ENCODE measurements around the gene GP1BA. TPM values are rescaled to one million over a fixed set of nuclear protein-coding genes. Genes with fewer than 3 reads are reported as not detected.

Gene GP1BA
- total RNA-seq, 4 donors from 2014 or later = not detected

DNA sequence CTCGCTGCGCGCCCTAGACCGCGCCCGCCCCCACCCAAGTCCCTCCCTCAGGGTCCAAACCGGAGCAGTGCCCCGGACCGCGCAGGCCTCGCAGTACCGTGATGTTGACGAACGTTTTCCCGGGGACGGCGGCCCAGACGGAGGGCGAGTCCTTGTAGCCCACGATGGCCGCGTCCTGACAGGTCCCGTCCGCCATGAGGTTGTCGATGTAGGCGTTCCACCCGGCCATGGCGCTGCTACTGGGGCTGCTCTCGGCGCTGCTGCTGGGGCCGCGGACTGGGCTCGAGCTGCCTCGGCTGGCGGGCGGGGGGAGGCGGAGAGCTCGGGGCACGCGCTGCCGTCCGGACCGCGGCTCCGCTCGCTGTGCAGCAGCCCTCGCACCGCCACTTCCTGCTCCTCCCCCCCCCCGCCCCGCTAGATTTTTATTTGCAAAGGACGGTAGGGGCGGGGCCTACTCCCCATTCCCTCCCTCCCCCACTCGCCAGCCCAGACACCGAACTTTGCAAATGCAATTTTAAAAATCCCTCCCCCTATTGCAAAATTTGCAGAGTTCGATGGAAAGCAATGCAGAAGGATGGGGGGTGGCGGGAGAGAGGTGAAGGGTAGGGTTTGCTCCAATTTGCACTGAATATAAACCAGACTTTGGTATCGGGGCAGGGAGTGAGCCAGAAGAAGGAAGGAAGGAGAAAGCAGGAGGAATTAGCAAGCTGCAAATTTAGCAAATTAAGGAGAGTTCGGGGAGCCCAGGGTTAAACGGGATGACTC is 16.3 kb downstream of the GP1BA start, which contains the start of gene PFN1:
TSS of gene PFN1 (minus strand) at position 365 of the 765 bp plus-strand sequence. CDS start at position 229, 136 bp downstream.
- Histone ChIP-seq H3K27me3 (no peaks in the 10 kb centered on the region), H3K4me3 (peak within 1 kb of the TSS; percentile 85), H3K9me3 (no peaks in the 10 kb centered on the region), H3K27ac (peak within 1 kb of the TSS; percentile 98), H3K36me3 (peaks cover 15% of the 10 kb centered on the region), H3K4me1 (peaks cover 60% of the 10 kb centered on the region)
- 0% methylated on average over 6 of the region's 59 CpGs for WGBS
- DNase-seq (ENCODE audit: low spot score in 2 of 2) = peak; percentile 95 to 98
- TF ChIP-seq CTCF (IDR thresholded peaks at IDR 0.05) = no peak
- peak in 1 of 2 donors; percentile 82 for TF ChIP-seq POLR2A (IDR thresholded peaks at IDR 0.05)

DNA sequence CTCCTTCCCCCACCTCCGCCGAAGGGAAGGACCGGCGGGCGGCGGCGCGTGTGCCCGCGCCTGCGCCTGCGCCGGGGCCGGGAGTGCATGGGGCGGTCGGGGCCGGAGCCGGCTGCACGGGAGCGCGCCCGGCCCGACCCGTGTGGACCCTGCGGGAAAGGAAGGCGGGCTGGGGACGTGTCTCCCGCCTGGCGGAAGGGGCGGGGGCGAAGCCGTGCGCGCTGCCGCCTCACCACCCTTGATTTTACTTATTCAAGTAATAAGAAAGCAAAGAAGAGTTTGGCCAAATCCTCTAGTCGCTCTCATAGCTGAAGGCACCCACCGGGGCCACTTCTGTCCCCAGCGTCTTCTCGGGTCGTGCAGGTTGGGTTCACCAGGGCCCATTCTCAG is 16.8 kb downstream of the GP1BA start:
- Histone ChIP-seq H3K27ac (peak overlapping the region; percentile 98), H3K36me3 (peaks cover 10% of the 10 kb centered on the region), H3K4me3 (peak overlapping the region; percentile 85), H3K4me1 (peaks cover 61% of the 10 kb centered on the region), H3K9me3 (no peaks in the 10 kb centered on the region), H3K27me3 (no peaks in the 10 kb centered on the region)
- TF ChIP-seq EP300 (IDR thresholded peaks at IDR 0.05) (no peak), POLR2A (IDR thresholded peaks at IDR 0.05) (no peak), POLR2AphosphoS5 (IDR thresholded peaks at IDR 0.05) (no peak), CTCF (IDR thresholded peaks at IDR 0.05) (no peak)
- DNase-seq (ENCODE audit: low spot score in 2 of 2) = peak; percentile 85
- 1% methylated on average over 38 of the region's 40 CpGs for WGBS

DNA sequence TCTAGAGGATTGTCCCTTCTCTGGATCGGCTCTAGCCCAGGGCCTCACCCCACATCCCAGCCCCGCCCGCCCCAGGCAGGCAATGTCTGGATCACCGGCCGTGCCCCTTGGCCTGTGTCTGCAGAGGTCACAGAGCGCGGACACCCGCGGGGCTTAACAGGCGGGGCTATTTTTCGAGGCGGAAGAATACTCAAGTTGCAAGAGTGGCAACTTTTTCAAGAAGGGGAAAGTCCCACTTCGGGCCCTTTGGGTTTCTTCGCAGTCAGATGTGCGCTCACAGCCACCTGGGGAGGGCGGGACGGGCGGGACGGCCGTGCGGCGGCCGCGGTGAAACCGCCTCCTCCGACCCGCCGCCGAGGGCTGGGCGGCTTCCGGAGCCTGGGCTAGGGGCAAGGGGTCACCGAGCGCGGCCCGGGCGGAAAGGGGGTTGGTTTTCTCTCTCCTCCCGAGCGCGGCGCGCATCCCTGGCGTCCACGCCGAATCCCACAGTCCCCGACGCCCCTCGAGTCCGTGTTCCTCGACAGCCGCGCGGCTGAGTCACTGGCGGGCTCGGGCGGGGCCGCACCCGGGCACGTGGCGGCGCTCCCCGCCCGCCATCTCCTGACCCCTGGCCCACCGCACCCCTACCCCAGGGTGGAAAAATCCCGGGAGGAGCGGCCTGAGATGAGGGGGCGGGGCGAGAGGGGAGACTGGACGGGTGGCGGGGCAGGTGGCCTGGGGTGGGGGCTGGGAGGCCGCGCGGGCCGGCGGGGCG is 17.4 kb downstream of the GP1BA start:
- Histone ChIP-seq H3K27ac (peak overlapping the region; percentile 98), H3K9me3 (no peaks in the 10 kb centered on the region), H3K27me3 (no peaks in the 10 kb centered on the region), H3K4me3 (peak overlapping the region; percentile 85), H3K4me1 (peaks cover 55% of the 10 kb centered on the region), H3K36me3 (peaks cover 5% of the 10 kb centered on the region)
- TF ChIP-seq POLR2A (IDR thresholded peaks at IDR 0.05) (no peak), CTCF (IDR thresholded peaks at IDR 0.05) (no peak), POLR2AphosphoS5 (IDR thresholded peaks at IDR 0.05) (no peak), EP300 (IDR thresholded peaks at IDR 0.05) (no peak)
- peak in 1 of 2 donors; percentile 90 for DNase-seq (ENCODE audit: low spot score in 2 of 2)
- WGBS = 0% methylated on average over 19 of the region's 75 CpGs

DNA sequence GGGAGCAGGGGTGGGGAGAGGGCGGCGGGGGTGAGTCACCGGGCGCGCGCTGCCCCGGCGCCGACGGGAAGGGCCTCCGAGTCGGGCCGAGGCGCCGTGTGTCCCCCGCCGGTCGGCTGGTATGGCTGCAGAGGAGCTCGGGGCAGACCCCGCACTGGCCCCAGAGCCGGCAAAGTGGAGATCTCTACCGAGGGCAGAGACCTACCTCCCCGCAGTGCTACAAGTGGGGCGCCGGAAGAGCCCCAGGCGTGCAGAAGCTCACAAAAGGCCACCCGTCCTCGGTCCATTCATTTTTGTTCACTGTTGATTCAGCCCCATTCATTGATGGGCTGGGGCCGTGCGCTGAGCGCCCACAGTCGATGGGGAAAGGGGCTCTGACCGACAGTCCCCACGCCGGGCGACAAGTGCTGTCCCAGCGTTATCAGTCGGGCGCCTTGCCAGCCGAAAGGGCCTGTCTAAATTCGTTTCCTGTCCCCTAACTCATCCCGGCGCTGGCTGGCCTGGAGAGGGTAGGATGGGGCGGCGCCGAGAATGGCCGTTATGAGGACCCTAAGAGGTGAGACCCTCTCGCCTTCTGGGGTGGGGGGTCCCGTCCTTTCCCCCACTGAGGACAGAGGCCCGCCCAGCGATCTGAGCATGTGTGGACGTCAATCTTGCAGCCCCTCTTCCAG is 18.1 kb downstream of the GP1BA start:
- WGBS = 11% methylated on average over 27 of the region's 52 CpGs
- H3K9me3 ChIP-seq = no peaks in the 10 kb centered on the region
- peak overlapping the region; percentile 85 for H3K4me3 ChIP-seq
- peaks cover 48% of the 10 kb centered on the region for H3K4me1 ChIP-seq
- H3K36me3 ChIP-seq = no peaks in the 10 kb centered on the region
- H3K27me3 ChIP-seq = no peaks in the 10 kb centered on the region
- peak overlapping the region; percentile 98 for H3K27ac ChIP-seq
- TF ChIP-seq CTCF (IDR thresholded peaks at IDR 0.05) (no peak), POLR2AphosphoS5 (IDR thresholded peaks at IDR 0.05) (no peak)
- DNase-seq (ENCODE audit: low spot score in 2 of 2) = peak; percentile 80 to 84

All from suprapubic skin (tissue), 4 donors.